GM18909 (cell line): Measurements from ENCODE around the gene KRT80.

Experiments
- ATAC-seq: cut with Tn5 transposase; IDR thresholded peaks from one replicate; pipeline ENCODE4 v1.9.1; 2021; ENCODE audit warnings: mild to moderate bottlenecking; ENCODE audit not compliant: unreplicated experiment, poor library complexity

KRT80 gene

GRCh38 chr12:52211716-52212585, 20.1 kb upstream of the KRT80 start:
- ATAC-seq, result no peak

GRCh38 chr12:52210925-52211650, 19.3 kb upstream of the KRT80 start:
- no peak for ATAC-seq

- no peak for ATAC-seq
Observed at GRCh38 chr12:52210186-52210924, 18.5 kb upstream of the KRT80 start.

- no peak for ATAC-seq
Observed at GRCh38 chr12:52209321-52209720, 17.5 kb upstream of the KRT80 start.

- ATAC-seq, result no peak
Observed at GRCh38 chr12:52208424-52209165, 16.8 kb upstream of the KRT80 start.

- no peak for ATAC-seq
Observed at GRCh38 chr12:52207895-52208294, 16.1 kb upstream of the KRT80 start.

- ATAC-seq, result no peak
Observed at GRCh38 chr12:52207106-52207505, 15.3 kb upstream of the KRT80 start.

- ATAC-seq, result no peak
Observed at GRCh38 chr12:52206304-52207040, 14.7 kb upstream of the KRT80 start.

- no peak for ATAC-seq
Observed at GRCh38 chr12:52205612-52206303, 13.9 kb upstream of the KRT80 start.

- ATAC-seq, result no peak
Observed at GRCh38 chr12:52204931-52205505, 13.2 kb upstream of the KRT80 start.

- ATAC-seq, result no peak
Observed at GRCh38 chr12:52204095-52204930, 12.5 kb upstream of the KRT80 start.

GRCh38 chr12:52203079-52203921, 11.5 kb upstream of the KRT80 start:
- no peak for ATAC-seq

- ATAC-seq, result no peak
Observed at GRCh38 chr12:52202361-52203078, 10.7 kb upstream of the KRT80 start.

GRCh38 chr12:52201451-52201839, 9.6 kb upstream of the KRT80 start:
- ATAC-seq, result no peak

- no peak for ATAC-seq
Observed at GRCh38 chr12:52200781-52201450, 9.1 kb upstream of the KRT80 start.
